Peyer's patch (tissue), 4 donors: ENCODE results near the gene ATG5. TPM values are rescaled to one million over a fixed set of nuclear protein-coding genes. Genes with fewer than 3 reads are reported as not detected.

Experiments used
- DNase-seq, 3 donors: peaks; one replicate each; pipeline ENCODE4 v3.0.0-alpha.2; 2017 to 2019
- H3K27ac ChIP-seq, 4 donors: fragments of 200-600 bp; sonication (generic); one replicate each; pipeline ENCODE4 v1.5.1; 2016 to 2019
- H3K27me3 ChIP-seq, 2 donors: fragments of 200-600 bp; sonication (generic); one replicate each; pipeline ENCODE4 v1.5.1; 2019
- H3K36me3 ChIP-seq, 3 donors: fragments of 200-600 bp; sonication (generic); one replicate each; pipeline ENCODE4 v1.5.1; 2016 to 2019
- H3K4me1 ChIP-seq, 4 donors: fragments of 200-600 bp; sonication (generic); one replicate each; pipeline ENCODE4 v1.5.1; 2016 to 2019
- H3K4me3 ChIP-seq, 4 donors: fragments of 200-600 bp; sonication (generic); 1 replicate in 3 of 4; 2 replicates in 1 of 4; pipeline ENCODE4 v1.5.1; 2016 to 2019; ENCODE audit warnings: mild to moderate bottlenecking in 1 of 4
- H3K9me3 ChIP-seq, 4 donors: fragments of 200-600 bp; sonication (generic); one replicate each; pipeline ENCODE4 v1.5.1; 2016 to 2019; ENCODE audit warnings: mild to moderate bottlenecking in 1 of 4
- CTCF ChIP-seq, 6 experiments: fragments of 450-650 bp in 4 of 6; fragments of 200-600 bp in 2 of 6; sonication (generic) in 1 of 6; IDR thresholded peaks; one replicate each; pipeline ENCODE4 v1.5.1; 2017 to 2019; ENCODE audit warnings: antibody characterized with exemption in 6 of 6, mild to moderate bottlenecking in 3 of 6, moderate library complexity in 1 of 6
- POLR2A ChIP-seq, 2 donors: fragments of 450-650 bp; IDR thresholded peaks; one replicate each; pipeline ENCODE4 v1.5.1; 2017; ENCODE audit warnings: antibody characterized with exemption in 2 of 2, mild to moderate bottlenecking in 2 of 2, moderate library complexity in 2 of 2
- total RNA-seq, 4 donors: library from RNA; depleted of rRNA; stranded (reverse); fragments of >200 nt; gene quantifications; one replicate each; pipeline ENCODE4 v1.1.0, GENCODE V29; 2016

ATG5 gene
- total RNA-seq, 4 donors from 2014 or later = 42.7 to 73.4 (median 60.2) TPM

- H3K36me3 ChIP-seq = no peaks in the 10 kb centered on the region
- H3K27me3 ChIP-seq = no peaks in the 10 kb centered on the region
- H3K9me3 ChIP-seq = no peaks in the 10 kb centered on the region
- H3K4me1 ChIP-seq = no peaks in the 10 kb centered on the region
- no peak for TF ChIP-seq CTCF (IDR thresholded peaks at IDR 0.05)
- TF ChIP-seq POLR2A (IDR thresholded peaks at IDR 0.05) = no peak
- no peak for DNase-seq
- H3K27ac ChIP-seq = no peak overlapping the region
- no peak overlapping the region for H3K4me3 ChIP-seq
Measured at GRCh38 chr6:106220485-106220884, 105.1 kb downstream of the ATG5 start.

GRCh38 chr6:106216527-106216926, 109.0 kb downstream of the ATG5 start:
- no peak for DNase-seq
- Histone ChIP-seq H3K36me3 (no peaks in the 10 kb centered on the region), H3K4me1 (no peaks in the 10 kb centered on the region), H3K4me3 (no peak overlapping the region), H3K9me3 (no peaks in the 10 kb centered on the region), H3K27ac (no peak overlapping the region), H3K27me3 (no peaks in the 10 kb centered on the region)
- no peak for TF ChIP-seq POLR2A (IDR thresholded peaks at IDR 0.05)
- no peak for TF ChIP-seq CTCF (IDR thresholded peaks at IDR 0.05)

GRCh38 chr6:106215608-106216007, 110.0 kb downstream of the ATG5 start:
- H3K27me3 ChIP-seq = no peaks in the 10 kb centered on the region
- H3K36me3 ChIP-seq = no peaks in the 10 kb centered on the region
- DNase-seq = no peak
- no peaks in the 10 kb centered on the region for H3K9me3 ChIP-seq
- no peak overlapping the region for H3K4me3 ChIP-seq
- TF ChIP-seq CTCF (IDR thresholded peaks at IDR 0.05) (no peak), POLR2A (IDR thresholded peaks at IDR 0.05) (no peak)
- no peak overlapping the region for H3K27ac ChIP-seq
- H3K4me1 ChIP-seq = no peaks in the 10 kb centered on the region

GRCh38 chr6:106214531-106214930, 111.0 kb downstream of the ATG5 start:
- Histone ChIP-seq H3K27ac (no peak overlapping the region), H3K27me3 (no peaks in the 10 kb centered on the region), H3K36me3 (no peaks in the 10 kb centered on the region), H3K9me3 (no peaks in the 10 kb centered on the region), H3K4me1 (no peaks in the 10 kb centered on the region), H3K4me3 (no peak overlapping the region)
- DNase-seq = no peak
- TF ChIP-seq CTCF (IDR thresholded peaks at IDR 0.05) (no peak), POLR2A (IDR thresholded peaks at IDR 0.05) (no peak)

GRCh38 chr6:106213660-106214289, 111.8 kb downstream of the ATG5 start:
- H3K4me3 ChIP-seq = no peak overlapping the region
- TF ChIP-seq POLR2A (IDR thresholded peaks at IDR 0.05) (no peak), CTCF (IDR thresholded peaks at IDR 0.05) (no peak)
- H3K9me3 ChIP-seq = no peaks in the 10 kb centered on the region
- no peaks in the 10 kb centered on the region for H3K27me3 ChIP-seq
- no peaks in the 10 kb centered on the region for H3K36me3 ChIP-seq
- H3K4me1 ChIP-seq = no peaks in the 10 kb centered on the region
- DNase-seq = no peak
- H3K27ac ChIP-seq = no peak overlapping the region

- Histone ChIP-seq H3K27me3 (no peaks in the 10 kb centered on the region), H3K4me1 (no peaks in the 10 kb centered on the region), H3K36me3 (no peaks in the 10 kb centered on the region), H3K27ac (no peak overlapping the region), H3K4me3 (no peak overlapping the region), H3K9me3 (no peaks in the 10 kb centered on the region)
- TF ChIP-seq CTCF (IDR thresholded peaks at IDR 0.05) = no peak
- no peak for TF ChIP-seq POLR2A (IDR thresholded peaks at IDR 0.05)
- DNase-seq = no peak
Measured at GRCh38 chr6:106212576-106212975, 113.0 kb downstream of the ATG5 start.
